K562 (cell line): ENCODE measurements around the gene CFDP1. TPM values are rescaled to one million over a fixed set of nuclear protein-coding genes. Genes with fewer than 3 reads are reported as not detected.

Experiments
- ATAC-seq: fragments of 200-7000 bp; cut with Tn5 transposase; 3 replicates; pipeline ENCODE4 v1.9.1; 2020; ENCODE audit warnings: moderate library complexity
- BruUV-seq: library from RNA; stranded (reverse); fragments of 400-500 nt; replicated peaks from 2 replicates; lab custom pipeline; 2021; lab: Mats Ljungman, UMichigan
- CTCF ChIA-PET: fragments of 300-600 bp; formaldehyde crosslinking; extraction: SDS; loops from one replicate; lab custom pipeline; 2021; ENCODE audit warnings: low intra/inter-chr PET ratio; lab: Yijun Ruan, JAX
- POLR2A ChIA-PET: fragments of 300-600, 350-650 bp; sonication (Branson Sonifier 250); formaldehyde crosslinking; extraction: SDS; loops from one replicate; lab custom pipeline; 2021; ENCODE audit warnings: antibody characterized with exemption, inconsistent platforms; lab: Yijun Ruan, JAX
- DNase-seq, 4 experiments: peaks; one replicate each; pipeline versions ENCODE4 v3.0.0 to v3.0.0-alpha.2; 2011 to 2018; ENCODE audit warnings: low spot score in 3 of 4, mixed read lengths in 3 of 4; ENCODE audit errors: extremely low read depth in 1 of 4
- FAIRE-seq: peaks from 2 replicates; lab custom pipeline; 2011; peaks lifted over from hg19 to GRCh38; lab: Jason Lieb, UNC
- H2AFZ ChIP-seq: 2 replicates; pipeline ENCODE4 v1.6.0; 2011; ENCODE audit warnings: low read depth, low read length, control low read depth, inconsistent platforms
- H3K27ac ChIP-seq: fragments of 200-600 bp; 3 replicates; pipeline ENCODE4 v1.8.0; 2011; ENCODE audit warnings: low read depth, mild to moderate bottlenecking, control low read depth, inconsistent platforms, low read length, moderate library complexity, mixed read lengths; ENCODE audit errors: extremely low read depth
- H3K27me3 ChIP-seq, 2 experiments: fragments of 300-600 bp in 1 of 2; 2 replicates in 1 of 2; 3 replicates in 1 of 2; pipeline versions ENCODE4 v1.6.0 to v1.8.0; 2011; ENCODE audit warnings: inconsistent platforms in 2 of 2, low read length in 2 of 2, mild to moderate bottlenecking in 1 of 2, mixed read lengths in 1 of 2, moderate library complexity in 1 of 2; ENCODE audit not compliant: control insufficient read depth in 2 of 2, insufficient read depth in 2 of 2
- H3K36me3 ChIP-seq: fragments of 300-600 bp; 3 replicates; pipeline ENCODE4 v1.8.0; 2011; ENCODE audit warnings: mild to moderate bottlenecking, low read length, inconsistent platforms; ENCODE audit not compliant: control insufficient read depth, insufficient read depth
- H3K4me1 ChIP-seq, 2 experiments: fragments of 200-600 bp in 1 of 2; replicated peaks in 1 of 2; 2 replicates in 1 of 2; 3 replicates in 1 of 2; pipeline versions ENCODE4 v1.5.1 to v1.8.0; 2011; ENCODE audit warnings: inconsistent platforms in 2 of 2, low read length in 2 of 2, mild to moderate bottlenecking in 1 of 2, mixed read lengths in 1 of 2, moderate library complexity in 1 of 2; ENCODE audit not compliant: control insufficient read depth in 2 of 2, insufficient read depth in 2 of 2
- H3K4me2 ChIP-seq: 2 replicates; pipeline ENCODE4 v1.6.1; 2011; ENCODE audit warnings: low read length, control low read depth, inconsistent platforms, mixed read lengths; ENCODE audit not compliant: insufficient read depth
- H3K4me3 ChIP-seq: fragments of 200-600 bp; sonication (generic), shearing (Covaris generic); 2 replicates; pipeline ENCODE4 v1.5.1; 2016; ENCODE audit warnings: control low read depth, inconsistent platforms
- H3K79me2 ChIP-seq: fragments of 200-600 bp; 3 replicates; pipeline ENCODE4 v1.8.0; 2011; ENCODE audit warnings: low read length, inconsistent platforms; ENCODE audit not compliant: control insufficient read depth, insufficient read depth
- H3K9ac ChIP-seq, 2 experiments: 2 replicates each; pipeline versions ENCODE4 v1.6.0 to v1.6.1; 2011; ENCODE audit warnings: low read depth in 2 of 2, low read length in 2 of 2, control low read depth in 1 of 2, inconsistent platforms in 1 of 2, mild to moderate bottlenecking in 1 of 2, mixed read lengths in 1 of 2; ENCODE audit not compliant: insufficient read depth in 1 of 2
- H3K9me1 ChIP-seq: one replicate; pipeline ENCODE4 v1.6.0; 2011; ENCODE audit warnings: inconsistent platforms, mild to moderate bottlenecking, low read length, moderate library complexity; ENCODE audit not compliant: control insufficient read depth, insufficient read depth
- H3K9me3 ChIP-seq: replicated peaks from 2 replicates; pipeline ENCODE4 v1.5.1; 2011; ENCODE audit warnings: low read depth, low read length, inconsistent platforms; ENCODE audit not compliant: control insufficient read depth, insufficient read depth
- H4K20me1 ChIP-seq: replicated peaks from 2 replicates; pipeline ENCODE4 v1.6.1; 2011; ENCODE audit warnings: low read length, inconsistent platforms, mixed read lengths; ENCODE audit not compliant: control insufficient read depth, insufficient read depth
- COPS2 ChIP-seq: fragments of 450-650 bp; conservative IDR thresholded peaks from 2 replicates; pipeline ENCODE4 v1.6.1; 2016; ENCODE audit warnings: mild to moderate bottlenecking, moderate library complexity
- POLR2G ChIP-seq: fragments of 200-400 bp; formaldehyde crosslinking; IDR thresholded peaks from 2 replicates; pipeline ENCODE4 v1.6.1; 2017; ENCODE audit warnings: low read depth, mild to moderate bottlenecking, antibody characterized with exemption, low read length, moderate library complexity
- ZNF444 ChIP-seq: fragments of 250-450 bp; sonication (Bioruptor Pico); IDR thresholded peaks from 2 replicates; pipeline ENCODE4 v1.4.0; 2020; ENCODE audit warnings: mild to moderate bottlenecking, moderate library complexity
- WGBS: fragments of 100-300 bp; shearing (Covaris generic); methylation state at CpG from one replicate; pipeline ENCODE4 v1.1.6; 2016; ENCODE audit warnings: low coverage, mixed read lengths; ENCODE audit not compliant: insufficient coverage; ENCODE audit errors: missing lambda C conversion rate; 5-methylcytosine and 5-hydroxymethylcytosine counted together
- in situ Hi-C: fragments of 300-500 bp; cut with MboI; formaldehyde crosslinking; loops from 4 replicates; pipeline ENCODE4 v1.15.0; 2018; ENCODE audit warnings: inconsistent platforms, mixed read lengths
- intact Hi-C: fragments of 100-400 bp; cut with micrococcal nuclease; formaldehyde crosslinking; loops from 2 replicates; pipeline ENCODE4 v1.14.2; 2022
- polyA plus RNA-seq, 8 experiments: library from polyadenylated mRNA; depleted of rRNA in 4 of 8; stranded (reverse) in 5 of 8; unstranded in 3 of 8; fragments of >200 nt; fragmentation: Nextera tagmentation in 2 of 8; fragmentation: Illumina TruSeq in 1 of 8; extraction: Ambion mirVana in 2 of 8; extraction: Trizol in 1 of 8; gene quantifications; 2 replicates each; pipeline versions ENCODE4 v1.2.1 to v1.2.3, GENCODE V29; 2011 to 2014; ENCODE audit warnings: inconsistent platforms in 1 of 8, missing spikeins in 1 of 8
- total RNA-seq, 7 experiments: library from RNA; depleted of rRNA in 6 of 7; stranded (reverse); fragments of >200 nt in 6 of 7; fragmentation: Illumina TruSeq in 2 of 7; extraction: Trizol in 2 of 7; gene quantifications; 2 replicates each; pipeline versions ENCODE4 v1.2.1 to v1.2.3, GENCODE V29; 2011 to 2021; ENCODE audit warnings: low replicate concordance in 1 of 7
- TF ChIP-seq, protein P1 (sequence below): fragments of 450-650 bp; IDR thresholded peaks from 2 replicates; pipeline ENCODE4 v1.6.1; 2016; ENCODE audit warnings: mild to moderate bottlenecking

The CFDP1 gene
- total and polyA plus RNA-seq, 9 of the 15 experiments (the other 6 are each of a cell fraction or from before 2014, with no cell fraction given), result 31.5 to 78.4 (median 61.7) TPM

DNA sequence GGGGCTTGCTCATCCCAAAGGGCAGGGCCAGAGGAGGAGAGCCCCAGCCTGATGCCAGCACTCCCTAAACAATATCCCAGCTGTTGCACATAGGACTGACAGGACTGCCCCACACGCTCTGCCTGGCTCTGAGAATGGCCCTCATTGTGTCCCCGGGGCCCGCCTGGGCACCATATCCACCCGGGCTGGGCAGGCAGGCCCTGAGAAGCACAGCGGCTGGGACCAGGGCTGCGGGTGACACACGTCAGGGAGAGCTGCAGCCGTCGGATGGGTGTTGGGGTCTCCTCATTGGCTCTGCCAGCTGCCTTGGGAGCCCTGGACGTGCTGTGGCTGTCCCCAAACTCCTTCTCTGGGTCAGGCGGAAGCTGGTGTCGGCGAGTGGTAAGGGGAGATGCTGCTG is 186.1 kb downstream of the CFDP1 start:
- no peak for FAIRE-seq
- intact Hi-C loops, result no loop called here
- no peak overlapping the region for H3K4me2 ChIP-seq
- peak overlapping the region in 1 of 2 experiments; percentile 79; a peak in 2 of 4 replicates for H3K9ac ChIP-seq
- H3K9me1 ChIP-seq, result no peaks in the 10 kb centered on the region
- H3K79me2 ChIP-seq, result peaks cover 34% of the 10 kb centered on the region
- 88% methylated on average over 10 of the region's 13 CpGs for WGBS
- no peaks in the 10 kb centered on the region for H3K9me3 ChIP-seq
- H3K27ac ChIP-seq, result no peak overlapping the region
- no peaks in the 10 kb centered on the region for H3K27me3 ChIP-seq
- H3K4me1 ChIP-seq, result peaks cover 17 to 81% of the 10 kb centered on the region in 2 experiments; a peak in 4 of 5 replicates
- peaks cover 7% of the 10 kb centered on the region; the same call in 1 of the 3 replicates for H3K36me3 ChIP-seq
- no peak for ATAC-seq
- H4K20me1 ChIP-seq, result peaks cover 45% of the 10 kb centered on the region
- BruUV-seq, result no TSS peak
- H3K4me3 ChIP-seq, result no peak overlapping the region
- POLR2A ChIA-PET, result interaction anchor here (0.6 to 0.9 kb wide), 2 partner anchors 148 to 171 kb away, joined by 3 read pairs; no protein-coding TSS in a partner anchor
- CTCF ChIA-PET, result no interaction called here
- no peak overlapping the region for H2AFZ ChIP-seq
- in situ Hi-C loops, result no loop called here
- no peak for DNase-seq
- no peak for TF ChIP-seq COPS2
- TF ChIP-seq, protein P1, sequence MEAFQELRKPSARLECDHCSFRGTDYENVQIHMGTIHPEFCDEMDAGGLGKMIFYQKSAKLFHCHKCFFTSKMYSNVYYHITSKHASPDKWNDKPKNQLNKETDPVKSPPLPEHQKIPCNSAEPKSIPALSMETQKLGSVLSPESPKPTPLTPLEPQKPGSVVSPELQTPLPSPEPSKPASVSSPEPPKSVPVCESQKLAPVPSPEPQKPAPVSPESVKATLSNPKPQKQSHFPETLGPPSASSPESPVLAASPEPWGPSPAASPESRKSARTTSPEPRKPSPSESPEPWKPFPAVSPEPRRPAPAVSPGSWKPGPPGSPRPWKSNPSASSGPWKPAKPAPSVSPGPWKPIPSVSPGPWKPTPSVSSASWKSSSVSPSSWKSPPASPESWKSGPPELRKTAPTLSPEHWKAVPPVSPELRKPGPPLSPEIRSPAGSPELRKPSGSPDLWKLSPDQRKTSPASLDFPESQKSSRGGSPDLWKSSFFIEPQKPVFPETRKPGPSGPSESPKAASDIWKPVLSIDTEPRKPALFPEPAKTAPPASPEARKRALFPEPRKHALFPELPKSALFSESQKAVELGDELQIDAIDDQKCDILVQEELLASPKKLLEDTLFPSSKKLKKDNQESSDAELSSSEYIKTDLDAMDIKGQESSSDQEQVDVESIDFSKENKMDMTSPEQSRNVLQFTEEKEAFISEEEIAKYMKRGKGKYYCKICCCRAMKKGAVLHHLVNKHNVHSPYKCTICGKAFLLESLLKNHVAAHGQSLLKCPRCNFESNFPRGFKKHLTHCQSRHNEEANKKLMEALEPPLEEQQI, result no peak
- 0 out of 2 replicates have a peak, but pooled peaks have one; percentile 22 for TF ChIP-seq POLR2G
- TF ChIP-seq ZNF444 (CRISPR knock-in tag), result no peak
